Stimulated activated CD8-positive, alpha-beta memory T cell treated with anti-CD3 and anti-CD28 coated beads, Interleukin-12 subunit alpha, Interleukin-12 subunit beta, amount 100 ng/mL, for 24 hours (primary cell): ENCODE results near the gene UAP1.

ENCODE experiments used
- DNase-seq: peaks from one replicate; pipeline ENCODE4 v3.0.0-alpha.2; 2020; ENCODE audit errors: extremely low read depth

The UAP1 gene

DNA sequence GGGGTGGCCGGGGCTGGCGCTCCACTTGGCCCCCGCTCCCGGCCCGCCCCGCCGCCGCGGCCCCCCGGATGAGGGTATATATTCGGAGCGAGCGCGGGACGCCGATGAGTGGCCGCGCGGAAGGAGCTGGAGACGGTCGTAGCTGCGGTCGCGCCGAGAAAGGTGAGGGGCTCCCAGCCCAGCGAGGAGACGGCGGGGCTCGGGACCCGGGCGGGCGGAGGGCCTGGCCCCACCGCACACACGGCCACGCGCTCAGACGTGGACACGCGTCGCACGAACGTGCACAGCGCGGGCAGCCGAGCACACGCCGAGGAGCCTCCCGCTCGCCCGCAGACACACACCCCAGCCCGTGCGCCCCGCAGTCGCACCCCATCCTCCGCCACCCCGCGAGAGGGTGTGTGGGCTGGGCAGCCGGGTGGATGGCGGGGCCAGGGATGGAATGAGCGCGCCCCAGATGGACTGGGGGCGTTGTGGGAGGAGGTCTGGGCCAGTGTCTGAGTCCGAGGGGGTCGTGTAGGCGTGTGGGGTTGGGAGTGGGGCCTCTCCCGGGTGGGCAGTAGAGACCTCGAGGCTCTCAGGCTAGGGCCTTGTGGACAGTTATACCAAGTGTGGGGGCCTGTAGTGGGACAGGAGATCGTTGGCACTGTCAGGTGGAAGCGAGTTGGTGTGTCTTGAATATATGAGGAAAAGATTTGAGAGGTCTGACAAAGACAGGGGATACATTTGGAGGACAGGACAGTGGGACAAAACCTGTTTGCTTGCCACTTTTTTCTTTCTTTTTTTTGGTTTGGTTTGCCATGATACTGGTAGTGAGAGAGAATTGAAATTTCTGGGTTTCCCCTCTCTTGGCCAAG is at the start of gene UAP1:
Gene UAP1, plus strand, starts transcription at position 107 of the 854 bp plus-strand sequence. CDS start 4,347 bp downstream, outside the sequence.
- DNase-seq = no peak

DNA sequence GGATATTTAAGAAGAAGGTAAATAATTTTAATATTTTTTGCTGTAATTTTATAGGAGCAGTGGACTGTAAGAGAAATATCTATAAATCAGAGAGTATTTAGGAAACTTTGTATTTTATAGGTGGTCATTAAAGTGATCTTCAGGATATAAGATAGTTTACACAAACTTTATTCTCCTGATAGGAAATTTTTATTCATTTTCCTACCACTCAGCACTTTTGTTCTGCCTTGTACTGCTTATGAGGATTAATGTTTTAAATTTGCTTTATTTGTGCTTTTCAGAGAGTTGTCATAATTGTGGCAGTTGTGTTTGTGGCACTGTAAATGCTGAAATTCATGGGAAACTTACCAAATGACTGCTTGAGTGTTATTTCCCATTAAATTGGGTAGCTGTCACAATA is 34.2 kb upstream of the UAP1 start:
- DNase-seq = no peak

DNA sequence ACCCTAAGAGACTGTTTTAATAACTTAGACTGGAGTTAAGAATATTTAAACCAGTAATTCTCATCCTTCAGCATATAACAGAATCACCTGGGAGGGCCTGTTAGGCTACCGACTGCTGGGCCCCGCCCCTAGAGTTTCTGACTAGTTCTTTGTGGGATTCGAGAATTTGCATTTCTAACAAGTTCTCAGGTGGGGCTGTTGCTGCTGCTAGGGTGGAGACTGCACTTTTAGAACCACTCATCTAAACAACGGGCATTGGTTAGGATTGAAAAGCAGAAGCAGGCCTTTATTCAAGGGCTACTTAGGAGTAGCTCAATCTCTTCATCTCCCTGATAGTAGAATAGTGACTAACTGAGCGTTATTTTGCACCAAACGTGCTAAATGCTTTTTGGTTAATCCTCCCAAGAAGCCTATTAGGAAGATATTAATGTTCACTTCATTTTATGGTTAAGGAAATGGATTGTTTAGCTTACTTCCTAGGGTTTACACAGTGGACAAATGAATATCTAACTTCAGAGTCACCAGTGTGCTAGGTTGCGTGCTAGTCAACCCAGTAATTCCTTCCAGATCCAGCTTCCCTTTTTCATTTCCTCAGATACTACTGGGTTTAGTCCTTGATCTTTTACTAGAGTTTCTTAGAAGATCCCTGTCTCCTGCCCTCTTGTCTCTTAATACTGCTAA is 31.1 kb upstream of the UAP1 start:
- no peak for DNase-seq

GRCh38 chr1:162530988-162531319 is 30.6 kb upstream of the UAP1 start:
- no peak for DNase-seq

DNA sequence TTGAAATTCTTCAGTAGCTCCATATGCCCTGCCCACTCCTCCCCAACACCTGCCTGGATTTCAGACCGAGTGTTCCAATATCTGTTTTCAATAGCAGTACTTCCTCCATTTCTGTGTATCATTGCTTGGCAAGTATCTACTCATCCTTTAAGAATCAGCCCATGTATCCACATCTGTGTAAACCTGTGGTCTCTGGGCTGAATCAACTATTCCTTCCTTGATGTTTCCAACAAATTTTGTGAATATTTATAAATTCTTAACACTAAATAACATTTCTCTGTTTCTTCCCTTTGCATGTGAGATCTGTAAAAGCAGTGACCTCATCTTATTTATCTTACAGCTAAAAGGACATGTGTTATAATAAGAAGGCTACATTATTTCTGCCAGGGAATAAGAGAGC is 26.0 kb upstream of the UAP1 start:
- DNase-seq = no peak

- no peak for DNase-seq
Observed at GRCh38 chr1:162536511-162536910, 25.0 kb upstream of the UAP1 start.

GRCh38 chr1:162537216-162537615 is 24.3 kb upstream of the UAP1 start:
- DNase-seq = no peak

DNA sequence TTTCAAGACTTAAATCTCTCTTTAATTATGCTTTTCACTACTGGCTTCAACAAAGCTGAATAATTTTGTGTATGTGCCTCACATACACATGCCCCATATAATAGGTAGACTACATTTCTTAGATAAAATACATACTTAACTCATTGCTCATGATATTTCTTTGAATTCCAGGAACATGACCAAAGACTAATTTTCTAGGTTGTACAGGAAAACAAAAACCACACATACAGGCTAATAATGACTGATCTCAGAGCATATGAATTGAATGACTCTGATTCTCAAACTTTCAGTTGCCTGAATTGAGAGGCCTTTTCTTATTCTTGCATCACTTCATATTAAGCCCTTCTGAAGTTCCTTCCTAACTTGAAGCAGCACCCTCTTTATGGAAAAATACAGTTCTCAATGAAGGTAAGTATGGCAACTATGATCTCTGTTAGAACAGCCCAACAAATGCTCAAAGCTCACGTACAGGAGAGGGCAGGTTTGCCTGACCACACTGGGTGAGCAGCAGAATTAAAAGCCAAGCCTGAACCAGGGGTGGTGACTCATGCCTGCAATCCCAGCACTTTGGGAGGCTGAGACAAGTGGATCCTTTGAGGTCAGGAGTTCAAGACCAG is 22.6 kb upstream of the UAP1 start:
- DNase-seq = no peak

DNA sequence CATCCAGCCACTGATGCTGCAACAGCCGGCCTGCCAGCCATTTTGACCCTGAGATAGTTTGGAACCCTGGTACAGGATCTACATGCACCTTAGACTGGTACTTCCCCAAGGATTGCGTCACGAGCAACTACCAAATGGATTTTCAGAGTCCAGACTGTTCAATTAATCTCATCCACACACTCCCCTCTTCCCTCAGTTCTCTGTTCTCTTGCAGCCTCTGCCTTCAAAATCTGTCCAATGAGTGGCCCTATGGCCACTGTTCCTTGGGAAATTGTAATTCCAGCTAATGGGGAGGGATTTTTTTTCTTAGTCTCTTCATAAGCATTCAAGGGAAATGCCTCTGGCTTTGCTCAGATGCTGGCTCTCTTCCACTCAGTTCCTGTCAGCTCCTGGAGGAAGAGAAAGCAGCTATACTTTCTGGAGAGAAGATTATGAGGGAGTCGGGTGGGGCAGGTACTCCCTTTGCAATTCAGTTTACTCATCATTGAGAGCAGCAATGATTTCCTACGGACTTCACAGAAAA is 19.8 kb upstream of the UAP1 start:
- DNase-seq = no peak

- DNase-seq = no peak
Observed at GRCh38 chr1:162543228-162543627, 18.3 kb upstream of the UAP1 start.

DNA sequence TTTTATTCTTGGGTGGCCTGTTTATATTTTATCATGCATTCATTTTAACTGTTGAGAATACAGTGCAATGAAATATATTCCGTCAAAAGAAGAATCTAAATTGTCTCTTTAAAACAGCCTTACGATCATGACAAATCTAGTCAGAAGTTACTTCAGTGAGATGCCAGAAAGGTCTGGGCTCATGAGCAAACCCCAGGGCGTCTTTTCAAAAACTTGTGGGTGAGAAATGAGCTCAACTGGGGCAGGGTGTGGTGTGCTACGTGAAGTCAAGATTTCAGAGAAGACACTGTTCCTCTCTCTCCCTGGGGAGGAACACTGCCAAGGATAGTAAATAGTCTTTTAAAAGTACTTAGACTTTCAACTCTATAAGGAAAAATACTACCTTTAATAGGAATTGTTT is 13.4 kb upstream of the UAP1 start:
- DNase-seq = no peak

- DNase-seq = no peak
Observed at GRCh38 chr1:162549001-162549400, 12.5 kb upstream of the UAP1 start.

DNA sequence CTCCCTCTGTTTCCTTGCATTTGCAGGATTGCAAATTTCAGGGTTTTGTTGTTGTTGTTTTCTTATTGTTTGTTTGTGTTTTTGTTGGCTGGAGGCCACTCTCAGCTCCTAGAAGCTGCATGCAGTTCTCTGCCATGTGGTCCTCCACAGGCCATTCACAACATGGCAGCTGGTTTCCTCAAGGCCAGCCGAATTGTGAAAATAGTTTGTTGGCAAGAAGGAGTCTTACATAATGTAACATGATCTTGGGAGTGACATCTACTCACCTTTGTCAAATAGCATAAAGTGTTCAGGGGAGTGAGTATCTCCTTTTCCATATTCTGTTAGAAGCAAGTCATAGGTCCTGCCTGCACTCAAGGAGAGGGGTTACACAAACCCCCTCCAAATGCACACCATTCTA is 10.6 kb upstream of the UAP1 start:
- DNase-seq = no peak

GRCh38 chr1:162551969-162552683 is 9.4 kb upstream of the UAP1 start:
- DNase-seq = no peak

DNA sequence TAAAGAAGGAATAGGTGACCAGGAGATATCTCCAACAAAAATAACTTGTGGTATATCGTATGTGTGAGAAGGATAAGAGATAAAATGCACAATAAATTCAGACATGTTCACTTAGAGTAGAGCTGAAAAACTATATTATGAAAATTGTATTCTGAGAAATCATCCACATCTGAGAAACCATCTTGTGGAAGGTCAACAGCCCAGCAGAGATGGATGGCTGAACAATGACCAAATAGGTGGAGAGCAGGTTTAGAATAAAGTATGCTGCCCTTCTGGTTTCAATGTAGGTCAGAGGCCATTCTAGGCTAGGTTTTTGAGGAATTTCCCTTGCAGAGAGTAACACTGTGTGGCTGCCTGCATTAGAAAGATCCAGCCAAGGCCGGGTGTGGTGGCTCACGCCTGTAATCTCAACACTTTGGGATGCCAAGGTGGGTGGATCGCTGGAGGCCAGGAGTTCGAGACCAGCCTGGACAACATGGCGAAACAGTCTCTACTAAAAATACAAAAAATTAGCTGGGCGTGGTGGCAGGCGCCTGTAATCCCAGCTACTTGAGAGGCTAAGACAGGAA is 8.8 kb upstream of the UAP1 start:
- DNase-seq = no peak

- DNase-seq = no peak
Observed at GRCh38 chr1:162554258-162554657, 7.3 kb upstream of the UAP1 start.

GRCh38 chr1:162557536-162557935 is 4.0 kb upstream of the UAP1 start:
- DNase-seq = no peak

DNA sequence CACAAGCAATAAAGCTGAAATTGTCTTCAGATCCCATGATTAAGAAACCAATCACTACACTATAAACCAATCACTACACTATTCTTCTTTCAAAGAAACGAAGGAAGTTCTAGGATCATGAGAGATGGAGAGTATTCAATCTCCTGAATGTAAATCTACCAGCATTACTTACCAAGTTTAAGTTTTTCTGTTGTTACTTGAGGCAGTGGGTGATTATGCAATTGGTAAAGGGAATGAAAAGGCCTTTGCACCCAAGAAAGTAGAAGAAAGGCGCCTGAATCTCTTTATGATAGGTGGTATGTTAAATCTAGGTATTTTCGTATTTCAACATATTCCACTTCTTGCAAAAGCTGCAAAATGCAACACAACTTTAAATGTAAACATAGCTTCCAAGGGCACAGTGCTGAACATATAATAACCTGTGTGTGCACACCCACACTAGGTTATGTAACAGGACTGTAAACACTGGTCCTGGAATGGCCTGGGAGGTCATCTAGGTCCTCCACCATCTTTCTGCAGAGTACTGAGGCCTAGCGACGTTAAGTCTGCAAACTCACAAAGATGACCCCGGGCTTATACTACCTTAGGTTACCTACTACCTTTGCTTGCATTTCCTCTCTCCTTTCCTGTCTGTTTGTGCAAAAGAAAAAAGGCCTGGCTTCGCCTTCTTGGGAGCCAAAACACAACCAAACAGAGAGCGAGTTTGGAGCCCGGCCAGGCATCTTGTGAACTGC is 1.1 kb upstream of the UAP1 start:
- DNase-seq = no peak

DNA sequence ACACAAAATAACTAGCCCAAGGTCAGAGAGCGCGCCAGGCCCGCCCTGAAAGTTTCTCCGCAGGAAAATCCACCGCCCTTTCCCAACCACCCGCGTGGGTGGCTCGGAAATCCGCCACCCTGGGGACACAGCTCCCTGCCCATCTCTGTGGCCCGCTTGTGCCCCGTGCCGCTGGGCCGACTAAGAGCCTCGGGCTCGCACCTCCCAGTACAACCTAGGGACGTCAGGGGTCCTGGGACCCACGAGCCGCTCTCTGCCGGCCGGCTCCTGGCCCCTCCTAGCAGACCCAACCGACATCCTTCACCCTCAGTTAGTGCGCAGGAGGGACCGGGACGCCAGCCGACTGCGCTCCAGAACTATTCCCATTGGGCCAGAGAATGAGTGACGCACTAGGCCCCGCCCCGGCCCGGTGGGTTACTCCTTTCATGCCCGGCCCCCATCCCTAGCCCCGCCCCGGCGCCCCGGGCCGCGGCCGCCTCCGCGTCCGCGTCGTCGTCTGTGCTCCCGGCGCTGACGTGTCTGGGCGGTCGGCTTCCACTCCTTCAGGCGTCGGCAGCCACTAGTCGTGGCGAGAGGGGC is 396 bp upstream of the UAP1 start:
- DNase-seq = peak; percentile 98

DNA sequence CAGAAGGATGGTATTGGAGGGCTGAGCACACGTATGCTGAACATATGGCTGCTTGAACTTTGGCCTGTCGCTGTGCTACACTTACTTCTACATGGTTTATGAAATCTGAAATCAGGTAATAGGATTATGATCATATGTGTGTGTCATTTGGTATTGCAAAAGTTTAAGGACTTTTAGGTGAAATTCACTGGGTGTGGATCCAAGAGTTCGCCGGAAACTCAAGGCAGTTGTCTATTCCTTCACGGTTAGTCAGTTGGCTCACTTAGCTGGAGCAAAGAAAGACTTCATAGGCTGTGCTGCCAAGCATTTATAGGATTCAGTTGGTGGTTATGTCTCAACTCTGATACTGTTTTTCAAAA is 927 bp downstream of the UAP1 start:
- no peak for DNase-seq

- DNase-seq = no peak
Observed at GRCh38 chr1:162564762-162565218, 3.3 kb downstream of the UAP1 start.
